ENCODE data around the gene LAYN. TPM values are rescaled to one million over a fixed set of nuclear protein-coding genes. Genes with fewer than 3 reads are reported as not detected.

LAYN gene
- total RNA-seq, 3 donors from 2014 or later (not counting 1 experiment from before 2014, with no cell fraction given): 0.94 to 1.8 TPM; not detected in 1

DNA sequence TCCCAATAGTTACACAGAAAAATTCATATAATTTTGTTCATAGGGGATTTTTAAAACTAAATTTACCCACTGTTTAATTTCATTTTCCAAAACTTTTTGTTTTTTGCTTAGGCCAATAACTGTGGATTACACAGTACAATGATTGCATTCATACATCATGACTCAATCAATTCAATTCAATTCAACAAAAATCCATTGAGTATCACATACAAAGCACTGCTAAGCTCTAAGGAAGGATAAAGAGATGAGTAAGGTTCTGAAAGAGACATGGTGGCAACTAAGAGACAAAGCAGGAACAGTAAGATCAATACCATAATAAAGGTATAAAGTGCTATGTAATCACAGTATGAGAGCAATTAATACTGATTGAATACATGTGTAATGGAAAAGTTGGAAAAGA, 9.4 kb upstream of the LAYN start:
- ATAC-seq: no peak
- Histone ChIP-seq H3K27ac (ENCODE audit: low read length) (no peak overlapping the region), H3K4me1 (ENCODE audit: control insufficient read depth, insufficient read depth, low read length) (no peaks in the 10 kb centered on the region), H3K4me3 (ENCODE audit: low read length) (no peak overlapping the region), H3K36me3 (ENCODE audit: control insufficient read depth, insufficient read depth, low read length) (no peaks in the 10 kb centered on the region), H3K27me3 (ENCODE audit: control insufficient read depth, insufficient read depth, low read length) (peaks cover 11% of the 10 kb centered on the region), H3K9me3 (ENCODE audit: control insufficient read depth, insufficient read depth, low read length) (no peaks in the 10 kb centered on the region)
- H3K9me3 Mint-ChIP-seq: no peaks in the 10 kb centered on the region
- H3K4me3 Mint-ChIP-seq: no peak overlapping the region
- peaks cover 0 to 4% of the 10 kb centered on the region in 2 donors for H3K4me1 Mint-ChIP-seq
- H3K36me3 Mint-ChIP-seq: no peaks in the 10 kb centered on the region
- TF ChIP-seq, protein P1, sequence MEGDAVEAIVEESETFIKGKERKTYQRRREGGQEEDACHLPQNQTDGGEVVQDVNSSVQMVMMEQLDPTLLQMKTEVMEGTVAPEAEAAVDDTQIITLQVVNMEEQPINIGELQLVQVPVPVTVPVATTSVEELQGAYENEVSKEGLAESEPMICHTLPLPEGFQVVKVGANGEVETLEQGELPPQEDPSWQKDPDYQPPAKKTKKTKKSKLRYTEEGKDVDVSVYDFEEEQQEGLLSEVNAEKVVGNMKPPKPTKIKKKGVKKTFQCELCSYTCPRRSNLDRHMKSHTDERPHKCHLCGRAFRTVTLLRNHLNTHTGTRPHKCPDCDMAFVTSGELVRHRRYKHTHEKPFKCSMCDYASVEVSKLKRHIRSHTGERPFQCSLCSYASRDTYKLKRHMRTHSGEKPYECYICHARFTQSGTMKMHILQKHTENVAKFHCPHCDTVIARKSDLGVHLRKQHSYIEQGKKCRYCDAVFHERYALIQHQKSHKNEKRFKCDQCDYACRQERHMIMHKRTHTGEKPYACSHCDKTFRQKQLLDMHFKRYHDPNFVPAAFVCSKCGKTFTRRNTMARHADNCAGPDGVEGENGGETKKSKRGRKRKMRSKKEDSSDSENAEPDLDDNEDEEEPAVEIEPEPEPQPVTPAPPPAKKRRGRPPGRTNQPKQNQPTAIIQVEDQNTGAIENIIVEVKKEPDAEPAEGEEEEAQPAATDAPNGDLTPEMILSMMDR (IDR thresholded peaks at IDR 0.05): no peak
- peaks cover 30 to 36% of the 10 kb centered on the region in 2 donors for H3K27me3 Mint-ChIP-seq (ENCODE audit: low read depth in 2 of 2)
- no peak for DNase-seq
- intact Hi-C loops (cut with micrococcal nuclease): no loop called here
- no peak overlapping the region for H3K27ac Mint-ChIP-seq

DNA sequence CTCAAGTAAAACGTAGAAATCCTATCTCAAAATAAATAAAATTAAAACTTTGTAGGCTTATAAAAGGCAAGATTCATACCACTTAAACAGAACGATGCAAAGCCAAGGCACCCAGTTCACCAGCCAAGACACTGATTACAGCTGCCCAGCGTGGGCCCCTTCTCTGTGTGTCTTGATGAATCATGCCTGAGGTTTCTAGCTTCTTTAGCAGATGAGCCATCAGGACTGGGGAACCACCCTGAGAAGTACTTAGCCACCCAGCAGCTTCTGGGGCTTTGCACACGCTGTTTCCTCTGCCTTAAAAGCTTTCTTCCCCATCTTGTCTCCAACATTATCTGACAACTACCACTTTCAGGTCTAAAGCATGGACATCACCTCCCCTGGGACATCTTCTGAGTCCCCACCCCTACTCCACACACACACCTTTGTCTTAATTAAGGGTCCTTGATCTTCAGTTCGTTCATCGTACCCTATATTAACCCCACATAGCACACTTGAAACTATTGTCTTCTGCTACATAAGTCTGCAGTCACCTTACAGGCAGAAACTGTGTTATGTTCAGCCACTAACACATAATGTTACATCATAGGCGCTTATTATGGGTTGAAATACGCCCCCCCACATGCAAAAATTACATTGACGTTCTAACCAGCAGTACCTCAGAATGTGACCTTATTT, 8.7 kb upstream of the LAYN start:
- Histone ChIP-seq H3K27me3 (ENCODE audit: control insufficient read depth, insufficient read depth, low read length) (peaks cover 11% of the 10 kb centered on the region), H3K4me3 (ENCODE audit: low read length) (no peak overlapping the region), H3K27ac (ENCODE audit: low read length) (no peak overlapping the region), H3K4me1 (ENCODE audit: control insufficient read depth, insufficient read depth, low read length) (no peaks in the 10 kb centered on the region), H3K9me3 (ENCODE audit: control insufficient read depth, insufficient read depth, low read length) (no peaks in the 10 kb centered on the region), H3K36me3 (ENCODE audit: control insufficient read depth, insufficient read depth, low read length) (no peaks in the 10 kb centered on the region)
- DNase-seq (peak in 1 of 2 donors; percentile 58), ATAC-seq (peak; percentile 69 to 86 (median 78))
- peaks cover 36 to 37% of the 10 kb centered on the region in 2 donors for H3K27me3 Mint-ChIP-seq (ENCODE audit: low read depth in 2 of 2)
- intact Hi-C loops (cut with micrococcal nuclease): no loop called here
- WGBS (ENCODE audit: insufficient coverage): 70% methylated on average over 9 of the region's 9 CpGs
- no peak overlapping the region for H3K27ac Mint-ChIP-seq
- no peak overlapping the region for H3K4me3 Mint-ChIP-seq
- H3K36me3 Mint-ChIP-seq: no peaks in the 10 kb centered on the region
- TF ChIP-seq, protein P1 (IDR thresholded peaks at IDR 0.05): no peak
- peaks cover 0 to 4% of the 10 kb centered on the region in 2 donors for H3K4me1 Mint-ChIP-seq
- no peaks in the 10 kb centered on the region for H3K9me3 Mint-ChIP-seq

DNA sequence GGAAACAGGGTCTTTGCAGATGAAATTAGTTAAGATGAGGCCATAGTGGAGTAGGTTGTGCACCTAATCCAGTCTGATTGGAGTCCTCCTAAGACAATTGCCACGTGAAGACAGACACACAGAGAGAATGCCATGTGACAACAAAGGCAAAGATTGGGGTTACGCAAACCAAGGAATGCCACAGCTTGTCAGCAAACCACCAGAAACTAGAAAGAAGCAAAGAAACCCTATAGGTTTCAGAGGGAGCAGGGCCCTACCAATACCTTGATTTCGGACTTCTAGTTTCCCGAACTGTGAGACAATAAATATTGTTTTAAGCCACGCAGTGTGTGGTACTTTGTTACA, 8.2 kb upstream of the LAYN start:
- Mint-ChIP-seq H3K36me3 (no peaks in the 10 kb centered on the region), H3K4me1 (peaks cover 0 to 4% of the 10 kb centered on the region in 2 donors), H3K9me3 (no peaks in the 10 kb centered on the region), H3K27ac (no peak overlapping the region), H3K4me3 (no peak overlapping the region), H3K27me3 (ENCODE audit: low read depth in 2 of 2) (peaks cover 38 to 41% of the 10 kb centered on the region in 2 donors)
- TF ChIP-seq, protein P1 (IDR thresholded peaks at IDR 0.05): no peak
- no peaks in the 10 kb centered on the region for H3K36me3 ChIP-seq (ENCODE audit: control insufficient read depth, insufficient read depth, low read length)
- H3K9me3 ChIP-seq (ENCODE audit: control insufficient read depth, insufficient read depth, low read length): no peaks in the 10 kb centered on the region
- 86% methylated on average over 5 of the region's 5 CpGs for WGBS (ENCODE audit: insufficient coverage)
- H3K27ac ChIP-seq (ENCODE audit: low read length): no peak overlapping the region
- H3K4me3 ChIP-seq (ENCODE audit: low read length): no peak overlapping the region
- no peaks in the 10 kb centered on the region for H3K4me1 ChIP-seq (ENCODE audit: control insufficient read depth, insufficient read depth, low read length)
- intact Hi-C loops (cut with micrococcal nuclease): no loop called here
- DNase-seq (no peak), ATAC-seq (no peak)
- H3K27me3 ChIP-seq (ENCODE audit: control insufficient read depth, insufficient read depth, low read length): peaks cover 13% of the 10 kb centered on the region

DNA sequence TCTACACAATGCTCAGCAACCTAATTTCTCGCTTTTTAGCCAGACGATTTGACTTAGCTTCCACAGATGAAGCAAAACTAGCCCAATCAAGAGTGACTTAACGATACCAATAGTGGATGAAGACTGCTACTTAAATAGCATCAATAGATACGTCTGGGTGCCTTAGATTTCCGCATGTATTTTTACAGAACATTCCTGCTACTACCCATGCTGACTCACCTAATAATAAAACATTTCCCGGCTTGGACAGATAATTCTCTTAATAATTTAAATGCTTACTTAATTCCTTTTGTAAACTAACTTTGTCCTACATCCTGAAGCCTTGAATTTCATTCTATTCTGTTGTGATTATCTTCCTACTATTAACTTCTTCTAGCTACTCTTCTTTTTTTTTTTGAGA, 5.2 kb upstream of the LAYN start:
- H3K27me3 Mint-ChIP-seq (ENCODE audit: low read depth in 2 of 2): peaks cover 53 to 63% of the 10 kb centered on the region in 2 donors
- 83% methylated on average over 6 of the region's 6 CpGs for WGBS (ENCODE audit: insufficient coverage)
- intact Hi-C loops (cut with micrococcal nuclease): no loop called here

More for the DNA sequence above, 5.2 kb upstream of the LAYN start:
- peaks cover 10% of the 10 kb centered on the region for H3K4me1 ChIP-seq (ENCODE audit: control insufficient read depth, insufficient read depth, low read length)
- Mint-ChIP-seq H3K9me3 (no peaks in the 10 kb centered on the region), H3K27ac (no peak overlapping the region), H3K36me3 (no peaks in the 10 kb centered on the region), H3K4me1 (peaks cover 7 to 16% of the 10 kb centered on the region in 2 donors), H3K4me3 (no peak overlapping the region)
- H3K27ac ChIP-seq (ENCODE audit: low read length): no peak overlapping the region
- TF ChIP-seq, protein P1 (IDR thresholded peaks at IDR 0.05): no peak
- H3K4me3 ChIP-seq (ENCODE audit: low read length): no peak overlapping the region
- no peaks in the 10 kb centered on the region for H3K36me3 ChIP-seq (ENCODE audit: control insufficient read depth, insufficient read depth, low read length)
- H3K9me3 ChIP-seq (ENCODE audit: control insufficient read depth, insufficient read depth, low read length): no peaks in the 10 kb centered on the region
- DNase-seq (no peak), ATAC-seq (no peak)
- peaks cover 22% of the 10 kb centered on the region for H3K27me3 ChIP-seq (ENCODE audit: control insufficient read depth, insufficient read depth, low read length)

Measured in natural killer cell (primary cell).